K562 (cell line): Measurements from ENCODE around the gene PLEKHA6. TPM values are rescaled to one million over a fixed set of nuclear protein-coding genes. Genes with fewer than 3 reads are reported as not detected.

Experiments
- ARID1B ChIP-seq: fragments of 450-650 bp; IDR thresholded peaks from 2 replicates; pipeline ENCODE4 v1.6.1; 2016; ENCODE audit warnings: antibody characterized with exemption, mild to moderate bottlenecking, inconsistent platforms
- CBFA2T3 ChIP-seq: fragments of 450-650 bp; IDR thresholded peaks from 2 replicates; pipeline ENCODE4 v1.6.1; 2017
- CBX8 ChIP-seq: fragments of 200-600 bp; sonication (generic); IDR thresholded peaks from 2 replicates; pipeline ENCODE4 v1.6.1; 2012; ENCODE audit warnings: borderline replicate concordance, mixed run types, low read depth, mild to moderate bottlenecking, moderate library complexity, mixed read lengths, low read length, control low read depth, inconsistent platforms; ENCODE audit not compliant: poor library complexity, severe bottlenecking; ENCODE audit errors: extremely low read depth
- CEBPG ChIP-seq, 3 experiments: fragments of 200-800 bp in 1 of 3; sonication (Bioruptor generic) in 1 of 3; sonication (generic) in 1 of 3; formaldehyde crosslinking in 1 of 3; IDR thresholded peaks in 2 of 3; conservative IDR thresholded peaks in 1 of 3; 2 replicates each; pipeline versions ENCODE4 v1.6.1 to v1.8.0; 2016 to 2022; ENCODE audit warnings: missing compliant biosample characterization in 2 of 3, missing genetic modification characterization in 2 of 3, mild to moderate bottlenecking in 1 of 3, missing genetic modification reagents in 1 of 3
- CSDE1 ChIP-seq, 2 experiments: fragments of 450-650 bp; IDR thresholded peaks; 2 replicates each; pipeline ENCODE4 v1.6.1; 2016; ENCODE audit warnings: mild to moderate bottlenecking in 1 of 2
- ELF1 ChIP-seq: fragments of 200-800 bp; sonication (Bioruptor generic); IDR thresholded peaks from 2 replicates; pipeline ENCODE4 v1.6.1; 2016; ENCODE audit warnings: missing genetic modification characterization, missing compliant biosample characterization
- FOXK1 ChIP-seq: sonication (generic); formaldehyde crosslinking; IDR thresholded peaks from 2 replicates; pipeline ENCODE4 v1.8.0; 2022; ENCODE audit warnings: missing genetic modification reagents, mild to moderate bottlenecking, borderline replicate concordance
- FUS ChIP-seq: fragments of 200-400 bp; formaldehyde crosslinking; optimal IDR thresholded peaks from 2 replicates; pipeline ENCODE3; 2017; ENCODE audit warnings: low read depth, low read length
- MTA1 ChIP-seq: fragments of 450-650 bp; IDR thresholded peaks from 2 replicates; pipeline ENCODE4 v1.6.1; 2017; ENCODE audit warnings: borderline replicate concordance
- NFIX ChIP-seq: fragments of 250-450 bp; sonication (Bioruptor Pico); IDR thresholded peaks from 2 replicates; pipeline ENCODE4 v1.4.0; 2020; ENCODE audit warnings: low read depth, mild to moderate bottlenecking, moderate library complexity
- POLR2B ChIP-seq: fragments of 450-650 bp; IDR thresholded peaks from 2 replicates; pipeline ENCODE4 v1.6.1; 2018; ENCODE audit warnings: low read depth; ENCODE audit not compliant: partially characterized antibody
- RBM14 ChIP-seq: fragments of 200-400 bp; formaldehyde crosslinking; IDR thresholded peaks from 2 replicates; pipeline ENCODE4 v1.6.1; 2018; ENCODE audit warnings: low read depth, mild to moderate bottlenecking, low read length, moderate library complexity, borderline replicate concordance; ENCODE audit not compliant: insufficient read depth
- RNF2 ChIP-seq: sonication (generic); IDR thresholded peaks from 2 replicates; pipeline ENCODE4 v1.6.1; 2016
- TBL1XR1 ChIP-seq, 2 experiments: IDR thresholded peaks; 2 replicates each; pipeline ENCODE4 v1.6.1; 2012; ENCODE audit warnings: improper control_type of control experiment in 2 of 2, low read length in 2 of 2, mild to moderate bottlenecking in 1 of 2
- ZNF41 ChIP-seq: fragments of 250-450 bp; sonication (Bioruptor Pico); conservative IDR thresholded peaks from 2 replicates; pipeline ENCODE4 v1.4.0; 2020; ENCODE audit warnings: mild to moderate bottlenecking
- ZNF77 ChIP-seq: fragments of 250-450 bp; sonication (Bioruptor Pico); IDR thresholded peaks from 2 replicates; pipeline ENCODE4 v1.5.0; 2020
- polyA plus RNA-seq, 8 experiments: library from polyadenylated mRNA; depleted of rRNA in 4 of 8; stranded (reverse) in 5 of 8; unstranded in 3 of 8; fragments of >200 nt; fragmentation: Nextera tagmentation in 2 of 8; fragmentation: Illumina TruSeq in 1 of 8; extraction: Ambion mirVana in 2 of 8; extraction: Trizol in 1 of 8; gene quantifications; 2 replicates each; pipeline versions ENCODE4 v1.2.1 to v1.2.3, GENCODE V29; 2011 to 2014; ENCODE audit warnings: inconsistent platforms in 1 of 8, missing spikeins in 1 of 8
- total RNA-seq, 7 experiments: library from RNA; depleted of rRNA in 6 of 7; stranded (reverse); fragments of >200 nt in 6 of 7; fragmentation: Illumina TruSeq in 2 of 7; extraction: Trizol in 2 of 7; gene quantifications; 2 replicates each; pipeline versions ENCODE4 v1.2.1 to v1.2.3, GENCODE V29; 2011 to 2021; ENCODE audit warnings: low replicate concordance in 1 of 7
- TF ChIP-seq, protein P1 (sequence below): fragments of 250-450 bp; sonication (Bioruptor Pico); IDR thresholded peaks from 2 replicates; pipeline ENCODE4 v1.5.1; 2021; ENCODE audit warnings: mild to moderate bottlenecking
- TF ChIP-seq, protein P2 (sequence below): sonication (generic); formaldehyde crosslinking; IDR thresholded peaks from 2 replicates; pipeline ENCODE4 v1.8.0; 2022; ENCODE audit warnings: mild to moderate bottlenecking, missing genetic modification reagents
- TF ChIP-seq, protein P3 (sequence below): fragments of 450-650 bp; IDR thresholded peaks from 2 replicates; pipeline ENCODE4 v1.6.1; 2016; ENCODE audit warnings: low read depth, mild to moderate bottlenecking, moderate library complexity
- TF ChIP-seq, protein P4 (sequence below): fragments of 250-450 bp; sonication (Bioruptor Pico); IDR thresholded peaks from 2 replicates; pipeline ENCODE4 v1.5.0; 2020; ENCODE audit warnings: mild to moderate bottlenecking, borderline replicate concordance
- TF ChIP-seq, protein P5 (sequence below), 3 experiments: IDR thresholded peaks in 2 of 3; conservative IDR thresholded peaks in 1 of 3; 2 replicates each; pipeline ENCODE4 v1.5.1; 2011 to 2012; ENCODE audit warnings: low read length in 3 of 3, mild to moderate bottlenecking in 3 of 3, control low read depth in 2 of 3, improper control_type of control experiment in 1 of 3, inconsistent platforms in 1 of 3, low read depth in 1 of 3, mixed read lengths in 1 of 3, moderate library complexity in 1 of 3; ENCODE audit not compliant: insufficient read depth in 2 of 3

Gene PLEKHA6
- total and polyA plus RNA-seq, 9 of the 15 experiments (the other 6 are each of a cell fraction or from before 2014, with no cell fraction given) = under 0.01 to 0.33 (median 0.01) TPM; not detected in 4

DNA sequence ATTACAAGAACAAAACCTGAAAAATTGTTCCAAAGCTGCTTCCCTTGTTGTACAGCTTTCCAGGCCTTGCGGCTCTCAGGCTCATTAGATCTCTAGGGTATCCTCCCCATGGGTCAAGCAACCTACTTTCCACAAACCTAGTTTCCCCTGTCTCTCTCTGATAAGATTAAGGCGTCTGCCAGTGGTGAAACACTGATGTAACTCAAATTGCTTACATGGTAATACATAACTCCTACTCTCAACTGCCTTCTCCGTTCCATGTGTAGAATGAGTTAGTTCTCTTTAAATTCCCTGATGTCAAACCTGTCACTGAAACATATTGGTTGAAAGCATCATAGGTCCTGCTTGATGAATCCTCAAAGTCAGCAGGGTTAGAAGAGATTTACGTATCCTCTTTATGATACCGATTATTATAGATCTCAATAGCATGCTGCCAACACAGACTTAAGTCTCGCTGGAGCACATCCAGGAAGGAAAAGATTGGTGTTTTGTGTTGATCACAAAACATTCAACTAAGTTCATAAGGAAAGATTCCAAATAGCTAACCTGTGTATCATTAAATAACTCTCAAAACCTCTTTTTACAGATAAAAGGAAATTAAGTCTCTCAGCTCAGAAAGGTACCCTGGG lies 41.3 kb upstream of the PLEKHA6 start (continued):
- TF ChIP-seq CEBPG (CRISPR knock-in tag; IDR thresholded peaks at IDR 0.05) (peak; percentile 93), CEBPG (tag; conservative IDR thresholded peaks at IDR 0.05 in 1 of 2, IDR thresholded peaks at IDR 0.05 in 1 of 2) (peak in 1 of 2 experiments; percentile 92; a peak in 3 of 4 replicates), FOXK1 (CRISPR knock-in tag) (no peak), ZNF41 (CRISPR knock-in tag) (no peak), CBFA2T3 (peak; percentile 71), TBL1XR1 (IDR thresholded peaks at IDR 0.05; ENCODE audit: low read length in 2 of 2) (peak in 1 of 2 experiments; percentile 88; a peak in 2 of 4 replicates), POLR2B (no peak), CSDE1 (IDR thresholded peaks at IDR 0.05) (no peak), CBX8 (no peak), ZNF77 (CRISPR knock-in tag) (no peak), RBM14 (no peak), ARID1B (peak; percentile 91), FUS (no peak), MTA1 (peak; percentile 41; the same call in 1 of the 2 replicates), RNF2 (peak; percentile 75; the same call in 1 of the 2 replicates), ELF1 (tag) (no peak), NFIX (no peak)
- TF ChIP-seq, protein P1, sequence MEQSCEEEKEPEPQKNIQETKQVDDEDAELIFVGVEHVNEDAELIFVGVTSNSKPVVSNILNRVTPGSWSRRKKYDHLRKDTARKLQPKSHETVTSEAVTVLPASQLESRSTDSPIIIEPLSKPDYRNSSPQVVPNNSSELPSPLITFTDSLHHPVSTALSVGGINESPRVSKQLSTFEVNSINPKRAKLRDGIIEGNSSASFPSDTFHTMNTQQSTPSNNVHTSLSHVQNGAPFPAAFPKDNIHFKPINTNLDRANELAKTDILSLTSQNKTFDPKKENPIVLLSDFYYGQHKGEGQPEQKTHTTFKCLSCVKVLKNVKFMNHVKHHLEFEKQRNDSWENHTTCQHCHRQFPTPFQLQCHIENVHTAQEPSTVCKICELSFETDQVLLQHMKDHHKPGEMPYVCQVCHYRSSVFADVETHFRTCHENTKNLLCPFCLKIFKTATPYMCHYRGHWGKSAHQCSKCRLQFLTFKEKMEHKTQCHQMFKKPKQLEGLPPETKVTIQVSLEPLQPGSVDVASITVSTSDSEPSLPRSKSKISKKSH = no peak
- TF ChIP-seq, protein P2, sequence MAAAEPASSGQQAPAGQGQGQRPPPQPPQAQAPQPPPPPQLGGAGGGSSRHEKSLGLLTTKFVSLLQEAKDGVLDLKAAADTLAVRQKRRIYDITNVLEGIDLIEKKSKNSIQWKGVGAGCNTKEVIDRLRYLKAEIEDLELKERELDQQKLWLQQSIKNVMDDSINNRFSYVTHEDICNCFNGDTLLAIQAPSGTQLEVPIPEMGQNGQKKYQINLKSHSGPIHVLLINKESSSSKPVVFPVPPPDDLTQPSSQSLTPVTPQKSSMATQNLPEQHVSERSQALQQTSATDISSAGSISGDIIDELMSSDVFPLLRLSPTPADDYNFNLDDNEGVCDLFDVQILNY = no peak
- TF ChIP-seq, protein P3, sequence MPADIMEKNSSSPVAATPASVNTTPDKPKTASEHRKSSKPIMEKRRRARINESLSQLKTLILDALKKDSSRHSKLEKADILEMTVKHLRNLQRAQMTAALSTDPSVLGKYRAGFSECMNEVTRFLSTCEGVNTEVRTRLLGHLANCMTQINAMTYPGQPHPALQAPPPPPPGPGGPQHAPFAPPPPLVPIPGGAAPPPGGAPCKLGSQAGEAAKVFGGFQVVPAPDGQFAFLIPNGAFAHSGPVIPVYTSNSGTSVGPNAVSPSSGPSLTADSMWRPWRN = peak; percentile 96
- TF ChIP-seq, protein P4, sequence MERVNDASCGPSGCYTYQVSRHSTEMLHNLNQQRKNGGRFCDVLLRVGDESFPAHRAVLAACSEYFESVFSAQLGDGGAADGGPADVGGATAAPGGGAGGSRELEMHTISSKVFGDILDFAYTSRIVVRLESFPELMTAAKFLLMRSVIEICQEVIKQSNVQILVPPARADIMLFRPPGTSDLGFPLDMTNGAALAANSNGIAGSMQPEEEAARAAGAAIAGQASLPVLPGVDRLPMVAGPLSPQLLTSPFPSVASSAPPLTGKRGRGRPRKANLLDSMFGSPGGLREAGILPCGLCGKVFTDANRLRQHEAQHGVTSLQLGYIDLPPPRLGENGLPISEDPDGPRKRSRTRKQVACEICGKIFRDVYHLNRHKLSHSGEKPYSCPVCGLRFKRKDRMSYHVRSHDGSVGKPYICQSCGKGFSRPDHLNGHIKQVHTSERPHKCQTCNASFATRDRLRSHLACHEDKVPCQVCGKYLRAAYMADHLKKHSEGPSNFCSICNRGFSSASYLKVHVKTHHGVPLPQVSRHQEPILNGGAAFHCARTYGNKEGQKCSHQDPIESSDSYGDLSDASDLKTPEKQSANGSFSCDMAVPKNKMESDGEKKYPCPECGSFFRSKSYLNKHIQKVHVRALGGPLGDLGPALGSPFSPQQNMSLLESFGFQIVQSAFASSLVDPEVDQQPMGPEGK (CRISPR knock-in tag) = no peak
- TF ChIP-seq, protein P5, sequence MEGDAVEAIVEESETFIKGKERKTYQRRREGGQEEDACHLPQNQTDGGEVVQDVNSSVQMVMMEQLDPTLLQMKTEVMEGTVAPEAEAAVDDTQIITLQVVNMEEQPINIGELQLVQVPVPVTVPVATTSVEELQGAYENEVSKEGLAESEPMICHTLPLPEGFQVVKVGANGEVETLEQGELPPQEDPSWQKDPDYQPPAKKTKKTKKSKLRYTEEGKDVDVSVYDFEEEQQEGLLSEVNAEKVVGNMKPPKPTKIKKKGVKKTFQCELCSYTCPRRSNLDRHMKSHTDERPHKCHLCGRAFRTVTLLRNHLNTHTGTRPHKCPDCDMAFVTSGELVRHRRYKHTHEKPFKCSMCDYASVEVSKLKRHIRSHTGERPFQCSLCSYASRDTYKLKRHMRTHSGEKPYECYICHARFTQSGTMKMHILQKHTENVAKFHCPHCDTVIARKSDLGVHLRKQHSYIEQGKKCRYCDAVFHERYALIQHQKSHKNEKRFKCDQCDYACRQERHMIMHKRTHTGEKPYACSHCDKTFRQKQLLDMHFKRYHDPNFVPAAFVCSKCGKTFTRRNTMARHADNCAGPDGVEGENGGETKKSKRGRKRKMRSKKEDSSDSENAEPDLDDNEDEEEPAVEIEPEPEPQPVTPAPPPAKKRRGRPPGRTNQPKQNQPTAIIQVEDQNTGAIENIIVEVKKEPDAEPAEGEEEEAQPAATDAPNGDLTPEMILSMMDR (IDR thresholded peaks at IDR 0.05 in 2 of 3, conservative IDR thresholded peaks at IDR 0.05 in 1 of 3; ENCODE audit: insufficient read depth in 2 of 3, low read depth in 1 of 3, low read length in 3 of 3) = no peak
